Progenitor cell of endocrine pancreas (in vitro differentiated cells): ENCODE measurements around the gene MTCL1. TPM values are rescaled to one million over a fixed set of nuclear protein-coding genes. Genes with fewer than 3 reads are reported as not detected.

Experiments used
- DNase-seq: peaks from one replicate; pipeline ENCODE4 v3.0.0; 2021; ENCODE audit warnings: low spot score; ENCODE audit not compliant: unreplicated experiment
- H3K27ac Mint-ChIP-seq: 2 replicates; pipeline ENCODE4 v1.8.0; 2021; ENCODE audit warnings: mild to moderate bottlenecking, moderate library complexity, mixed read lengths
- H3K27me3 Mint-ChIP-seq: 2 replicates; pipeline ENCODE4 v1.8.0; 2021; ENCODE audit warnings: mixed read lengths
- H3K36me3 Mint-ChIP-seq: 2 replicates; pipeline ENCODE4 v1.8.0; 2022; ENCODE audit warnings: mixed read lengths; ENCODE audit not compliant: insufficient read depth
- H3K4me1 Mint-ChIP-seq: 2 replicates; pipeline ENCODE4 v1.8.0; 2021; ENCODE audit warnings: low read depth, mixed read lengths
- H3K4me3 Mint-ChIP-seq: 2 replicates; pipeline ENCODE4 v1.8.0; 2021; ENCODE audit warnings: low read depth, mild to moderate bottlenecking, moderate library complexity, mixed read lengths
- H3K9me3 Mint-ChIP-seq: 2 replicates; pipeline ENCODE4 v1.8.0; 2021; ENCODE audit warnings: low read depth, mixed read lengths
- CTCF ChIP-seq: fragments of 200-600 bp; sonication (generic); IDR thresholded peaks from one replicate; pipeline ENCODE4 v1.5.0; 2021; ENCODE audit warnings: antibody characterized with exemption, mild to moderate bottlenecking; ENCODE audit not compliant: unreplicated experiment
- total RNA-seq: library from RNA; stranded (reverse); gene quantifications from 2 replicates; pipeline ENCODE4 v1.2.1, GENCODE V29; 2021

The MTCL1 gene
- total RNA-seq, 1 donor from 2014 or later = 81.5 TPM

- no peak for TF ChIP-seq CTCF
- peaks cover 40% of the 10 kb centered on the region for H3K36me3 Mint-ChIP-seq
- H3K9me3 Mint-ChIP-seq = no peaks in the 10 kb centered on the region
- H3K4me3 Mint-ChIP-seq = no peak overlapping the region
- H3K4me1 Mint-ChIP-seq = no peaks in the 10 kb centered on the region
- no peak for DNase-seq
- no peak overlapping the region for H3K27ac Mint-ChIP-seq
- H3K27me3 Mint-ChIP-seq = no peaks in the 10 kb centered on the region
These were observed 113.6 kb downstream of the MTCL1 start for GRCh38 chr18:8818982-8819381.

GRCh38 chr18:8820396-8821082 is 115.2 kb downstream of the MTCL1 start:
- Mint-ChIP-seq H3K4me3 (no peak overlapping the region), H3K4me1 (no peaks in the 10 kb centered on the region), H3K9me3 (no peaks in the 10 kb centered on the region), H3K27me3 (no peaks in the 10 kb centered on the region), H3K36me3 (peaks cover 38% of the 10 kb centered on the region), H3K27ac (no peak overlapping the region)
- DNase-seq = no peak
- no peak for TF ChIP-seq CTCF

GRCh38 chr18:8821083-8821465 is 115.7 kb downstream of the MTCL1 start:
- peaks cover 38% of the 10 kb centered on the region for H3K36me3 Mint-ChIP-seq

GRCh38 chr18:8821531-8821930 is 116.2 kb downstream of the MTCL1 start:
- no peak overlapping the region for H3K4me3 Mint-ChIP-seq
- H3K4me1 Mint-ChIP-seq = no peaks in the 10 kb centered on the region
- peaks cover 40% of the 10 kb centered on the region for H3K36me3 Mint-ChIP-seq
- H3K27me3 Mint-ChIP-seq = no peaks in the 10 kb centered on the region
- no peak for DNase-seq
- no peak for TF ChIP-seq CTCF
- H3K9me3 Mint-ChIP-seq = no peaks in the 10 kb centered on the region
- H3K27ac Mint-ChIP-seq = no peak overlapping the region

More at GRCh38 chr18:8821083-8821465, 115.7 kb downstream of the MTCL1 start:
- TF ChIP-seq CTCF = no peak
- DNase-seq = no peak
- no peaks in the 10 kb centered on the region for H3K4me1 Mint-ChIP-seq
- H3K9me3 Mint-ChIP-seq = no peaks in the 10 kb centered on the region
- H3K27me3 Mint-ChIP-seq = no peaks in the 10 kb centered on the region
- H3K4me3 Mint-ChIP-seq = no peak overlapping the region
- no peak overlapping the region for H3K27ac Mint-ChIP-seq

GRCh38 chr18:8822643-8823042 is 117.3 kb downstream of the MTCL1 start:
- no peak overlapping the region for H3K4me3 Mint-ChIP-seq
- no peaks in the 10 kb centered on the region for H3K9me3 Mint-ChIP-seq
- TF ChIP-seq CTCF = no peak
- H3K36me3 Mint-ChIP-seq = peaks cover 37% of the 10 kb centered on the region
- no peaks in the 10 kb centered on the region for H3K4me1 Mint-ChIP-seq
- H3K27ac Mint-ChIP-seq = no peak overlapping the region
- no peaks in the 10 kb centered on the region for H3K27me3 Mint-ChIP-seq
- DNase-seq = no peak
